Fibroblast of skin of abdomen (primary cell): Measurements from ENCODE around the gene ELMO1.
A peak's percentile ranks its signal among the peaks of the same experiment; 100 is the strongest.
"Not testable (repeated sequence)": the region's sequence is repeated elsewhere in the genome, so short reads cannot be mapped to it uniquely, and the experiment has no call there.

Source experiments
- DNase-seq: peaks from one replicate; pipeline ENCODE4 v3.0.0-alpha.2; 2013

Gene ELMO1

GRCh38 chr7:37176079-37176478 lies 272.6 kb downstream of the ELMO1 start:
- DNase-seq, result no peak

- no peak for DNase-seq
Measured at GRCh38 chr7:37174460-37174859, 274.2 kb downstream of the ELMO1 start.

GRCh38 chr7:37173670-37174069 lies 275.0 kb downstream of the ELMO1 start:
- DNase-seq, result no peak

- no peak for DNase-seq
Measured at GRCh38 chr7:37162106-37162505, 286.6 kb downstream of the ELMO1 start.

- DNase-seq, result no peak
Measured at GRCh38 chr7:37160656-37161055, 288.0 kb downstream of the ELMO1 start.

GRCh38 chr7:37153376-37153775 lies 295.3 kb downstream of the ELMO1 start:
- no peak for DNase-seq

- DNase-seq, result no peak
Measured at GRCh38 chr7:37151741-37152413, 296.8 kb downstream of the ELMO1 start.

GRCh38 chr7:37150856-37151255 lies 297.8 kb downstream of the ELMO1 start:
- no peak for DNase-seq

- no peak for DNase-seq
Measured at GRCh38 chr7:37150180-37150579, 298.5 kb downstream of the ELMO1 start.

GRCh38 chr7:37149773-37150124 lies 298.9 kb downstream of the ELMO1 start:
- no peak for DNase-seq

- no peak for DNase-seq
Measured at GRCh38 chr7:37149051-37149772, 299.5 kb downstream of the ELMO1 start.

- DNase-seq, result no peak
Measured at GRCh38 chr7:37145682-37146081, 303.0 kb downstream of the ELMO1 start.

- no peak for DNase-seq
Measured at GRCh38 chr7:37144423-37144822, 304.2 kb downstream of the ELMO1 start.

- peak; percentile 8 for DNase-seq
Measured at GRCh38 chr7:37142958-37143357, 305.7 kb downstream of the ELMO1 start.

GRCh38 chr7:37141742-37142141 lies 306.9 kb downstream of the ELMO1 start:
- no peak for DNase-seq

GRCh38 chr7:37133902-37134301 lies 314.8 kb downstream of the ELMO1 start:
- DNase-seq, result not testable (repeated sequence)

- no peak for DNase-seq
Measured at GRCh38 chr7:37131855-37132254, 316.8 kb downstream of the ELMO1 start.

GRCh38 chr7:37129035-37129425 lies 319.6 kb downstream of the ELMO1 start:
- DNase-seq, result no peak

GRCh38 chr7:37128327-37129034 lies 320.2 kb downstream of the ELMO1 start:
- no peak for DNase-seq

GRCh38 chr7:37119296-37119860 lies 329.3 kb downstream of the ELMO1 start:
- DNase-seq, result peak; percentile 20

GRCh38 chr7:37118004-37118403 lies 330.7 kb downstream of the ELMO1 start:
- no peak for DNase-seq

- DNase-seq, result no peak
Measured at GRCh38 chr7:37117292-37117691, 331.4 kb downstream of the ELMO1 start.

- DNase-seq, result no peak
Measured at GRCh38 chr7:37116093-37116701, 332.5 kb downstream of the ELMO1 start.
